Measurements from ENCODE around the gene HIBCH. TPM values are rescaled to one million over a fixed set of nuclear protein-coding genes. Genes with fewer than 3 reads are reported as not detected.
A peak's percentile ranks its signal among the peaks of the same experiment; 100 is the strongest.

HIBCH gene
- total and polyA plus RNA-seq, 2 of the 4 experiments (the other 2 are of a cell fraction) = 8.8 to 11.9 TPM

- TF ChIP-seq RCOR1 (IDR thresholded peaks at IDR 0.05; ENCODE audit: insufficient replicate concordance, low read length) = no peak
- TF ChIP-seq RFX5 (IDR thresholded peaks at IDR 0.05; ENCODE audit: low read depth, low read length) = no peak
- TF ChIP-seq MXI1 (IDR thresholded peaks at IDR 0.05; ENCODE audit: borderline replicate concordance, low read depth, low read length) = no peak
- no peak for TF ChIP-seq CEBPB (IDR thresholded peaks at IDR 0.05; ENCODE audit: low read depth, low read length)
- no peak for TF ChIP-seq MAFK (IDR thresholded peaks at IDR 0.05; ENCODE audit: low read depth, low read length)
- no peak for TF ChIP-seq ELK1 (IDR thresholded peaks at IDR 0.05; ENCODE audit: borderline replicate concordance, low read depth, low read length)
- no peak for TF ChIP-seq CHD1 (IDR thresholded peaks at IDR 0.05; ENCODE audit: low read depth, low read length)
- no peak for TF ChIP-seq SMC3 (IDR thresholded peaks at IDR 0.05; ENCODE audit: low read depth, low read length)
- no peak for TF ChIP-seq BHLHE40 (IDR thresholded peaks at IDR 0.05; ENCODE audit: low read depth, low read length)
- TF ChIP-seq MAZ (IDR thresholded peaks at IDR 0.05; ENCODE audit: borderline replicate concordance, low read depth, low read length) = no peak
- in situ Hi-C loops (cut with MboI; ENCODE audit: low sequenced_read_pairs) = no loop called here
- Histone ChIP-seq H2BK120ac (ENCODE audit: low read depth, low read length) (no peak overlapping the region), H3K9me1 (ENCODE audit: insufficient read depth, low read length) (no peaks in the 10 kb centered on the region), H3K14ac (replicated peaks; ENCODE audit: low read depth, low read length) (no peak overlapping the region), H3K4ac (ENCODE audit: low read depth, low read length) (no peak overlapping the region), H4K8ac (ENCODE audit: low read depth in 2 of 2, low read length in 2 of 2) (no peak overlapping the region), H3K4me1 (ENCODE audit: control insufficient read depth, insufficient read depth, low read length) (no peaks in the 10 kb centered on the region), H4K91ac (ENCODE audit: insufficient read depth, low read depth, low read length) (no peak overlapping the region), H2AK5ac (ENCODE audit: low read depth, low read length) (no peak overlapping the region), H3K23ac (ENCODE audit: low read depth, low read length) (no peak overlapping the region), H3K36me3 (ENCODE audit: control insufficient read depth, insufficient read depth, low read length) (no peaks in the 10 kb centered on the region), H3K18ac (ENCODE audit: low read depth, low read length) (no peak overlapping the region), H2BK20ac (ENCODE audit: low read depth, low read length) (no peak overlapping the region), H4K20me1 (ENCODE audit: insufficient read depth, low read length) (no peaks in the 10 kb centered on the region), H3K79me1 (ENCODE audit: low read depth in 1 of 2, low read length in 2 of 2) (no peaks in the 10 kb centered on the region), H2BK15ac (ENCODE audit: low read depth, low read length) (no peak overlapping the region), H2AFZ (replicated peaks; ENCODE audit: low read length, poor library complexity) (no peak overlapping the region), H3K4me2 (ENCODE audit: low read depth, low read length) (no peak overlapping the region), H3K9ac (ENCODE audit: low read depth, low read length) (no peak overlapping the region), H3K56ac (ENCODE audit: extremely low read depth, insufficient read depth, low read length) (no peak overlapping the region), H2AK9ac (replicated peaks; ENCODE audit: low read depth, low read length, poor library complexity) (no peak overlapping the region), H4K5ac (ENCODE audit: low read depth, low read length) (no peak overlapping the region), H3K27me3 (ENCODE audit: control insufficient read depth, insufficient read depth, low read length) (no peaks in the 10 kb centered on the region), H3K27ac (ENCODE audit: insufficient read depth, low read length) (no peak overlapping the region), H3K4me3 (ENCODE audit: insufficient read depth, low read depth, low read length) (no peak overlapping the region), H3K9me3 (ENCODE audit: control insufficient read depth, insufficient read depth, low read length) (peaks cover 2% of the 10 kb centered on the region; the same call in 1 of the 2 replicates), H2BK5ac (ENCODE audit: low read depth, low read length, poor library complexity, severe bottlenecking) (no peak overlapping the region)
- ChIA-PET POLR2A (ENCODE audit: unreplicated experiment) (no interaction called here), CTCF (interaction anchor here (1.4 kb wide), 1 partner anchor 10 kb away, joined by 4 read pairs; a partner anchor contains a TSS)
- dilution Hi-C loops (cut with HindIII; ENCODE audit: low sequenced_read_pairs, unreplicated experiment) = no loop called here
- DNase-seq (no peak), ATAC-seq (ENCODE audit: low read depth) (peak; percentile 27; the same call in 1 of the 2 replicates)
- no CpG with 5 or more reads among the region's 2 CpGs for whole genome bisulfite sequencing, 2 experiments (ENCODE audit: extremely low coverage in 2 of 2, insufficient read length in 1 of 2)
- no TSS peak for BruUV-seq (replicated peaks)
- intact Hi-C loops (cut with micrococcal nuclease) = no loop called here
Observed at GRCh38 chr2:190170673-190171072, 149.0 kb downstream of the HIBCH start.
